ENCODE measurements around the gene BCAP29.

The BCAP29 gene

GRCh38 chr7:107594961-107595737, 15.1 kb downstream of the BCAP29 start:
- Mint-ChIP-seq H3K36me3 (ENCODE audit: low read depth) (peaks cover 57% of the 10 kb centered on the region), H3K4me3 (no peak overlapping the region)
- intact Hi-C loops (cut with micrococcal nuclease): no loop called here

GRCh38 chr7:107596881-107597581, 17.0 kb downstream of the BCAP29 start:
- no peak overlapping the region for H3K27ac Mint-ChIP-seq
- H3K4me1 Mint-ChIP-seq (ENCODE audit: low read depth): no peaks in the 10 kb centered on the region
- intact Hi-C loops (cut with micrococcal nuclease): no loop called here

More at GRCh38 chr7:107594961-107595737, 15.1 kb downstream of the BCAP29 start:
- H3K27ac Mint-ChIP-seq: no peak overlapping the region
- H3K9me3 Mint-ChIP-seq: no peaks in the 10 kb centered on the region
- H3K27me3 Mint-ChIP-seq: no peaks in the 10 kb centered on the region
- H3K4me1 Mint-ChIP-seq (ENCODE audit: low read depth): no peaks in the 10 kb centered on the region

GRCh38 chr7:107597582-107597916, 17.5 kb downstream of the BCAP29 start:
- Mint-ChIP-seq H3K27ac (no peak overlapping the region), H3K9me3 (no peaks in the 10 kb centered on the region), H3K36me3 (ENCODE audit: low read depth) (peaks cover 65% of the 10 kb centered on the region), H3K27me3 (no peaks in the 10 kb centered on the region), H3K4me1 (ENCODE audit: low read depth) (no peaks in the 10 kb centered on the region), H3K4me3 (no peak overlapping the region)
- intact Hi-C loops (cut with micrococcal nuclease): no loop called here

More at GRCh38 chr7:107596881-107597581, 17.0 kb downstream of the BCAP29 start:
- Mint-ChIP-seq H3K4me3 (no peak overlapping the region), H3K9me3 (no peaks in the 10 kb centered on the region), H3K36me3 (ENCODE audit: low read depth) (peaks cover 60% of the 10 kb centered on the region), H3K27me3 (no peaks in the 10 kb centered on the region)

GRCh38 chr7:107597953-107598352, 17.9 kb downstream of the BCAP29 start:
- no peaks in the 10 kb centered on the region for H3K27me3 Mint-ChIP-seq
- H3K9me3 Mint-ChIP-seq: no peaks in the 10 kb centered on the region
- H3K4me1 Mint-ChIP-seq (ENCODE audit: low read depth): no peaks in the 10 kb centered on the region
- no peak overlapping the region for H3K27ac Mint-ChIP-seq
- intact Hi-C loops (cut with micrococcal nuclease): no loop called here
- H3K4me3 Mint-ChIP-seq: no peak overlapping the region
- peaks cover 69% of the 10 kb centered on the region for H3K36me3 Mint-ChIP-seq (ENCODE audit: low read depth)

- H3K27me3 Mint-ChIP-seq: no peaks in the 10 kb centered on the region
- H3K4me1 Mint-ChIP-seq (ENCODE audit: low read depth): no peaks in the 10 kb centered on the region
- no peaks in the 10 kb centered on the region for H3K9me3 Mint-ChIP-seq
- intact Hi-C loops (cut with micrococcal nuclease): no loop called here
- H3K27ac Mint-ChIP-seq: no peak overlapping the region
- H3K36me3 Mint-ChIP-seq (ENCODE audit: low read depth): peaks cover 73% of the 10 kb centered on the region
- H3K4me3 Mint-ChIP-seq: no peak overlapping the region
Observed at GRCh38 chr7:107599262-107599661, 19.2 kb downstream of the BCAP29 start.

- Mint-ChIP-seq H3K36me3 (ENCODE audit: low read depth) (peaks cover 58% of the 10 kb centered on the region), H3K27ac (no peak overlapping the region), H3K9me3 (no peaks in the 10 kb centered on the region), H3K4me1 (ENCODE audit: low read depth) (no peaks in the 10 kb centered on the region), H3K4me3 (no peak overlapping the region), H3K27me3 (no peaks in the 10 kb centered on the region)
- intact Hi-C loops (cut with micrococcal nuclease): no loop called here
Observed at GRCh38 chr7:107600816-107601215, 20.8 kb downstream of the BCAP29 start.

GRCh38 chr7:107605218-107605815, 25.3 kb downstream of the BCAP29 start:
- Mint-ChIP-seq H3K9me3 (no peaks in the 10 kb centered on the region), H3K27me3 (no peaks in the 10 kb centered on the region), H3K27ac (no peak overlapping the region), H3K36me3 (ENCODE audit: low read depth) (peaks cover 54% of the 10 kb centered on the region), H3K4me1 (ENCODE audit: low read depth) (no peaks in the 10 kb centered on the region), H3K4me3 (no peak overlapping the region)
- intact Hi-C loops (cut with micrococcal nuclease): no loop called here

GRCh38 chr7:107606303-107606702, 26.3 kb downstream of the BCAP29 start:
- peaks cover 47% of the 10 kb centered on the region for H3K36me3 Mint-ChIP-seq (ENCODE audit: low read depth)
- H3K4me1 Mint-ChIP-seq (ENCODE audit: low read depth): no peaks in the 10 kb centered on the region
- no peaks in the 10 kb centered on the region for H3K27me3 Mint-ChIP-seq
- H3K27ac Mint-ChIP-seq: no peak overlapping the region
- H3K9me3 Mint-ChIP-seq: no peaks in the 10 kb centered on the region
- no peak overlapping the region for H3K4me3 Mint-ChIP-seq
- intact Hi-C loops (cut with micrococcal nuclease): no loop called here

- H3K27ac Mint-ChIP-seq: no peak overlapping the region
- no peaks in the 10 kb centered on the region for H3K4me1 Mint-ChIP-seq (ENCODE audit: low read depth)
- peaks cover 39% of the 10 kb centered on the region for H3K36me3 Mint-ChIP-seq (ENCODE audit: low read depth)
- H3K4me3 Mint-ChIP-seq: no peak overlapping the region
- no peaks in the 10 kb centered on the region for H3K27me3 Mint-ChIP-seq
- H3K9me3 Mint-ChIP-seq: no peaks in the 10 kb centered on the region
- intact Hi-C loops (cut with micrococcal nuclease): no loop called here
Observed at GRCh38 chr7:107609811-107610261, 29.8 kb downstream of the BCAP29 start.

GRCh38 chr7:107610323-107610722, 30.3 kb downstream of the BCAP29 start:
- peaks cover 44% of the 10 kb centered on the region for H3K36me3 Mint-ChIP-seq (ENCODE audit: low read depth)
- H3K4me1 Mint-ChIP-seq (ENCODE audit: low read depth): no peaks in the 10 kb centered on the region
- H3K9me3 Mint-ChIP-seq: no peaks in the 10 kb centered on the region
- H3K27ac Mint-ChIP-seq: no peak overlapping the region
- H3K4me3 Mint-ChIP-seq: no peak overlapping the region
- intact Hi-C loops (cut with micrococcal nuclease): no loop called here
- no peaks in the 10 kb centered on the region for H3K27me3 Mint-ChIP-seq

- no peaks in the 10 kb centered on the region for H3K4me1 Mint-ChIP-seq (ENCODE audit: low read depth)
- H3K27ac Mint-ChIP-seq: no peak overlapping the region
- no peak overlapping the region for H3K4me3 Mint-ChIP-seq
- H3K9me3 Mint-ChIP-seq: no peaks in the 10 kb centered on the region
- intact Hi-C loops (cut with micrococcal nuclease): no loop called here
- peaks cover 57% of the 10 kb centered on the region for H3K36me3 Mint-ChIP-seq (ENCODE audit: low read depth)
- H3K27me3 Mint-ChIP-seq: no peaks in the 10 kb centered on the region
Observed at GRCh38 chr7:107613439-107613838, 33.4 kb downstream of the BCAP29 start.

- peaks cover 53% of the 10 kb centered on the region for H3K36me3 Mint-ChIP-seq (ENCODE audit: low read depth)
- intact Hi-C loops (cut with micrococcal nuclease): no loop called here
- no peaks in the 10 kb centered on the region for H3K4me1 Mint-ChIP-seq (ENCODE audit: low read depth)
- H3K27me3 Mint-ChIP-seq: no peaks in the 10 kb centered on the region
- no peak overlapping the region for H3K4me3 Mint-ChIP-seq
- H3K9me3 Mint-ChIP-seq: no peaks in the 10 kb centered on the region
- H3K27ac Mint-ChIP-seq: no peak overlapping the region
Observed at GRCh38 chr7:107613948-107614347, 33.9 kb downstream of the BCAP29 start.

GRCh38 chr7:107614425-107614824, 34.4 kb downstream of the BCAP29 start:
- H3K9me3 Mint-ChIP-seq: no peaks in the 10 kb centered on the region
- no peaks in the 10 kb centered on the region for H3K27me3 Mint-ChIP-seq
- intact Hi-C loops (cut with micrococcal nuclease): no loop called here
- H3K36me3 Mint-ChIP-seq (ENCODE audit: low read depth): peaks cover 48% of the 10 kb centered on the region
- H3K27ac Mint-ChIP-seq: no peak overlapping the region
- H3K4me3 Mint-ChIP-seq: no peak overlapping the region
- no peaks in the 10 kb centered on the region for H3K4me1 Mint-ChIP-seq (ENCODE audit: low read depth)

GRCh38 chr7:107615910-107616680, 36.0 kb downstream of the BCAP29 start:
- Mint-ChIP-seq H3K27me3 (no peaks in the 10 kb centered on the region), H3K36me3 (ENCODE audit: low read depth) (peaks cover 46% of the 10 kb centered on the region), H3K4me3 (no peak overlapping the region), H3K27ac (no peak overlapping the region), H3K9me3 (no peaks in the 10 kb centered on the region), H3K4me1 (ENCODE audit: low read depth) (no peaks in the 10 kb centered on the region)
- intact Hi-C loops (cut with micrococcal nuclease): no loop called here
